ENCODE measurements around the gene MGAT4C.

GRCh38 chr12:86118161-86118560 lies 138.0 kb downstream of the MGAT4C start:
- TF ChIP-seq CTCF (conservative IDR thresholded peaks at IDR 0.05; ENCODE audit: low read depth, low read length) (no peak), EZH2 (IDR thresholded peaks at IDR 0.05; ENCODE audit: borderline replicate concordance, low read depth, low read length, poor library complexity, severe bottlenecking) (no peak)
